ENCODE results near the gene RYK. TPM values are rescaled to one million over a fixed set of nuclear protein-coding genes. Genes with fewer than 3 reads are reported as not detected.

Gene RYK
- total and polyA plus RNA-seq, 2 experiments from 2014 or later, result 24.9 to 94.8 TPM

GRCh38 chr3:134186391-134186790, 64.3 kb downstream of the RYK start:
- no peaks in the 10 kb centered on the region for H3K79me2 ChIP-seq (replicated peaks; ENCODE audit: insufficient read depth)
- no peak overlapping the region for H3K4me2 ChIP-seq
- no peaks in the 10 kb centered on the region for H3F3A ChIP-seq (replicated peaks; ENCODE audit: low read depth)
- no peak overlapping the region for H3K4me3 Mint-ChIP-seq
- no peaks in the 10 kb centered on the region for H3K9me3 Mint-ChIP-seq
- no peaks in the 10 kb centered on the region; the same call in 1 of the 2 replicates for H3K36me3 ChIP-seq (ENCODE audit: insufficient read depth)
- no peak overlapping the region for H3K27ac ChIP-seq (ENCODE audit: low read depth)
- H3K27me3 ChIP-seq (ENCODE audit: insufficient read depth), result no peaks in the 10 kb centered on the region
- H3K9me2 ChIP-seq (ENCODE audit: insufficient read depth), result no peaks in the 10 kb centered on the region
- H4K20me1 ChIP-seq (replicated peaks; ENCODE audit: insufficient read depth), result no peaks in the 10 kb centered on the region
- H2AFZ ChIP-seq, result no peak overlapping the region
- no peak for ATAC-seq
- H3K36me3 Mint-ChIP-seq (ENCODE audit: low read depth), result peaks cover 11% of the 10 kb centered on the region; the same call in 2 of the 3 replicates
- no peak overlapping the region for H3K27ac Mint-ChIP-seq
- H3K4me1 Mint-ChIP-seq, result peaks cover 20% of the 10 kb centered on the region
- H3K27me3 Mint-ChIP-seq (ENCODE audit: insufficient read depth, low read depth, poor library complexity), result no peaks in the 10 kb centered on the region
- TF ChIP-seq ZNF462 (CRISPR knock-in tag; IDR thresholded peaks at IDR 0.05) (no peak), NANOG (IDR thresholded peaks at IDR 0.05; ENCODE audit: borderline replicate concordance) (no peak), EZH2 (IDR thresholded peaks at IDR 0.05; ENCODE audit: low read depth, unreplicated experiment) (no peak), STAT1 (IDR thresholded peaks at IDR 0.05; ENCODE audit: unreplicated experiment) (no peak), ETS1 (IDR thresholded peaks at IDR 0.05) (no peak), REST (IDR thresholded peaks at IDR 0.05; ENCODE audit: unreplicated experiment) (no peak), ZNF114 (CRISPR knock-in tag; IDR thresholded peaks at IDR 0.05) (no peak), CREB1 (CRISPR knock-in tag; IDR thresholded peaks at IDR 0.05; ENCODE audit: low read depth) (no peak), JUNB (IDR thresholded peaks at IDR 0.05; ENCODE audit: unreplicated experiment) (no peak), EZH2phosphoT487 (IDR thresholded peaks at IDR 0.05; ENCODE audit: unreplicated experiment) (no peak), POLR2AphosphoS5 (IDR thresholded peaks at IDR 0.05; ENCODE audit: low read depth) (no peak), ZNF331 (CRISPR knock-in tag; IDR thresholded peaks at IDR 0.05; ENCODE audit: low read depth) (no peak), CTCF (conservative IDR thresholded peaks at IDR 0.05; ENCODE audit: low read depth in 2 of 2) (no peak)
- H3K4me3 ChIP-seq, result no peak overlapping the region
- peaks cover 15% of the 10 kb centered on the region; the same call in 1 of the 2 replicates for H3K4me1 ChIP-seq (ENCODE audit: insufficient read depth)
- no peak for DNase-seq (ENCODE audit: low spot score)
